HG02981 (cell line): ENCODE data around the gene FYN.
A peak's percentile ranks its signal among the peaks of the same experiment; 100 is the strongest.

Source experiments
- ATAC-seq: cut with Tn5 transposase; IDR thresholded peaks from one replicate; pipeline ENCODE4 v1.9.1; 2021; ENCODE audit warnings: mild to moderate bottlenecking, moderate library complexity; ENCODE audit not compliant: unreplicated experiment

Gene FYN

DNA sequence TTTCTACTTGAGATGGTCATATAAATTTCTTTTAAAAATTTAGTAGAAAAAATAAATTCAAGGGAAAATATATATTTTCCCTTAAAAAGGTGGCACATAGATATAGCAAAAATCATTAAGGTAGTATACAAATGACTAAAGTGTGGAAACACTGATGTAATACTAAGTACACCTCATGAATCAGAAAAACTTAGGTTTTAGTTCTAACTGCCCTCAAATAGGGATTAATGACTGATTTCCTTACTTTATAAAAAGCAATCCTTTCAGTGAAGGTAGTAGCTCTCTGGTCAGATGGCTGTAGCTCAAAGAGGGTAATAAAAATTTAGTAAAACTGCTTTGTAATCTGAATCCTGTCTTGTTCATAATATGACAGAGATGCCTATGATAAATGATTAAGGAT, 63.5 kb downstream of the FYN start:
- no peak for ATAC-seq

DNA sequence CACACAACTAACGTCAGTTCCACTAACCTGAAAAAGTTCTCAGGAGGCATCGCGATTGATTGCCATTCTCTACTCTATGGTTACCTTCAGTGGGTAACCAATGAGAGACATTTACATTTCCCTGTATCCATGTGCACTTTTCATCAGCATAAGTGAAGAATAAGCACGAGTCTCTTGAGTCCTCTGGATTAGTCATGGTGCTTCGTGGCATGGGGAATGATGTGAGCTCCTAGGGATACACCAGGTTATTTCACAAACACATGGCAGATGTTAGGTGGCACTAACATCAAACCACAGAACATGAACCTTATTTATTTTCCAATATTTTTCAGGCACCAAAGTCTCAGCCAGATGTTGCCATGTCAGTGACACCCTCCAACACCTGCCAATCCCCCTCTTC, 64.0 kb downstream of the FYN start:
- no peak for ATAC-seq

- no peak for ATAC-seq
These were observed 64.8 kb downstream of the FYN start for GRCh38 chr6:111808493-111808892.

- no peak for ATAC-seq
These were observed 66.4 kb downstream of the FYN start for GRCh38 chr6:111806561-111807497.

DNA sequence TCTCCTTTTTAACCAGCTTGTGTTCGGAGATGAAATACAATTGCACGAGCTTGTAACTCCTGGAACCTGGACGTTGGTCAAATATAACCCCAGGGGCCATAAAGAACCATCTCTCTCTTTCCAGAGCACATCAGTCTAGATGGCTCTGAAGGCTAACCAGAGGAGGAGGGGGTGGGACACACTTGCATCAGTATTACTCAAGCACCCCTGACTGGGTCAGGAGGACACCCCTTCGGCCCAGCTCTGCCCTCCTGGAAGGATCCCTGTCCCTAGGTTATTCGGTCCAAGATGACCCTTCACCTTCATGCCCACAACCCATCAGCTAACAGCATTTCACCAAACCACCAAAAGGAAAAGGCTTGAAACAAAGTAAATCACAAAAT, 67.1 kb downstream of the FYN start:
- ATAC-seq = peak; percentile 2

- peak; percentile 52 for ATAC-seq
These were observed 67.6 kb downstream of the FYN start for GRCh38 chr6:111805511-111806164.

DNA sequence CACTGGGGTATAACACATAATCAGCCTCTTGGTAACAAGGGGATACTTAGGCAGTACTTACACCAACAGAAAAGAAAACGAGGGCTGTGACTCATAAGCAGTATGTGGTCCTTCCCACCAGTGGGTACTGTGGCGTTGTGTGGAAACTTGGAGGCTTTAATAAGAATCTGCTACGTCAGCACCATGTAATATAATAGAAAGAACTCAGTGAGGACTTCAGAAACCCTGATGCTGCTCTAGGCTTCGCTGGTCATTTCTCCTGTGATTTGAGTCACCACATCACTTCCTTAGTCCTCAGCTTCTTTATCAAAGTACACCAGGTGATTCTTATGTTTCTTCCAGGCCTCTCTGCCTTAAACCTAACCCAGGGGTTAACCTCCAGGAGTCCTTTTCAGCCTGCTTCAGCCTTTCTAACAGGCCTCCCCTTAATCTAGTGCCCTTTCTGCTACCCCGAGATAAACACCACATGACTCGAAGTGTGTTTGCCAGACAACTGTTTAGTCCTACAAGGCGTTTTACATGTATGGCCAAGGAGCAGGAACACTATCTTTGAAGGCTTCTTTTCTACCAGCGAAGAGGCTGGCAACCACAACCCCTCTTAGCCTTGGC, 68.5 kb downstream of the FYN start:
- ATAC-seq = peak; percentile 67

DNA sequence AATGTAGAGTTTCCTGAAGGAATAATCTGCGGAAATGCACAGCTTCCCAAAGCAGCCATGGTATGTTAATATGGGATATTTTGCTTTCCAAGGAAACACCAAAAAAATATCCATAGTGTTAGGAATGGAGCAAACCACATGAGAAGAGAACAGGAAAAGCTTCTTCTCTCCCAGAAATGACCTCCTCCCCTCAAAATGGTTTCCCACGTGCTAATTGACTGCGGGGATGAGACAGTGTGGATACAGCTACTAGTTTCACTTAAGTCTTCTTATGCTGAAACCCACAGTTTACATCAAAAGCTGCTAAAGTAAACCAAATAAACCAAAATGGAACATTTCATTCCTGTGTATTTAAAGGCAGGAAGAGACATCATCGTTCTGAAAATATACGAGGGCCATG, 69.4 kb downstream of the FYN start:
- no peak for ATAC-seq

GRCh38 chr6:111803371-111803770, 69.9 kb downstream of the FYN start:
- ATAC-seq = no peak

DNA sequence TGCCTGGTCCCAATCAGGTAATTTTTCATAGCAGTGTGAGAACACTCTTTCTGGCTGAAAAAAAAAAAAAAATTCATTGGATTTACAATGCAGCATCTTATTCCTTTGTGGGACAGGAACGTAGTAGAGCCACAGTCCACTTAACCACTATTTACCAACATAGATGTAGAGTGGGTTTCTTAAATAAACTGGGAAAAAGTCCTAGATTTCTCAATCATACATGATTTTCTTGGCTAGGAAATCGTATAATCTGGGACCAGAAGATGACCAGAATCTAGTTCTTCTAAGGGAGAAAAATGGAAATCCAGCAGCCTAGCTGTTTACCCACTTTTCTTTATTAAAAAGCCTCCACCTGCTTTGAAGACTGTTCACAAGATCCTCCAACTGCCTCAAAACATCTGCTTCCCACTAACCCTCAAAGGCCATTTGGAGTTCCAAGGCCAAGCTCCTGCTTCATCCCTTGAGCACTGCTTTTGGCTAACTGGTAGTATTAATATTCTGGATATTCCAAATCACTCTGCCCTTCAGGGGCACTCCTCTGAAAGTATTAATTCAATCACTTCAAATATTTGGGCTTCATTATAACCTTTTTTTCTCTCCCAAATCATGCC, 70.4 kb downstream of the FYN start:
- no peak for ATAC-seq

GRCh38 chr6:111802015-111802414, 71.2 kb downstream of the FYN start:
- ATAC-seq = no peak

DNA sequence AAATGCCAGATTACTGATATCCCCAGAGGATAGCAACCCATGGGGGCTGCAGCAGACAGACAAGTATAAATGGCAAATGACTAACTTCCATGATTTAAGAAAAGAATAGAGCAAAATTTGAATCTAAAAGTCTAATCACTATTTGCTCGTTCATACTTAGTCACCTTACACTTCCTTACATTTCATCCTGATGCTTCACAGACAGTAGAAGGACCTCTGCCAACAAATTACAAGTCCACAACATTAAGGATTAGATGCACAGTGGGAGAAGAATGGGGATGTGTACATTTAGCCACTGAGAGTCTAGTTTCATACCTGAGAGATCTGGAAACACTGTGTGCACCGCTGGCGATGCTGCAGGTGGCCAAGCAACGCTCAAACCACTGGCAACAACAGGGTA, 72.4 kb downstream of the FYN start:
- ATAC-seq = no peak

- no peak for ATAC-seq
These were observed 72.9 kb downstream of the FYN start for GRCh38 chr6:111800259-111800765.

DNA sequence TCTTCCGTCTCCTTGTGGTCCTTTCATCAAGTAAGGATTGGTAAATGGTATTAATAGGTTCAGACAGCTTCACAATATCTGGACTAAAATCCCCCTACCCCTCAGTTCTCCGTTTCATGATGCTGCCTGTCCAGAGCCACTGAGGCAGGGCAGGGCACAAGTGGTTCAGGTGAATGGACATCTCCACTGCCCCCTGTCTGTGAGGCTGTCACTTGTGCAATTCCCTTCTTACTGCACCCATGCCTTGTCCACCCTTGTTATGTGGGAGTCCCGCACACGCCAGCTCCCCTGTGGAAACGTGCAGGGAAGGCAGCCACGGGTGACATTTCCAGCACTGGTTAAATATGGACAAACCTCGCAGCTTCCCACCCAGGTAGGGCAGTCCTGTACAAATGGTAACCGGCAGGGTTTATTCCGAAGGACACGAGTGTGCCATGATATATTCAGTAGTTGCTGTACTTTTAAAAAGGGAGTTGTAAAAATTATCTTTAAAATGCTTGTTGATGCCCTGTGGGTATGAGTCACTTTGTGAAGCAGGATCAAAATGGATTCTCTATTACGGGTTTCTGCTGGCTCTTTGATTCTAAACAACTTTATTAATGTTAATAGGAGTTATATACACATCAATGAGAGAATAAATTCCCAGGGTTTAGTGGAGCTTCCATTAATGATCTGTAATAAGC, 73.5 kb downstream of the FYN start:
- ATAC-seq = no peak

DNA sequence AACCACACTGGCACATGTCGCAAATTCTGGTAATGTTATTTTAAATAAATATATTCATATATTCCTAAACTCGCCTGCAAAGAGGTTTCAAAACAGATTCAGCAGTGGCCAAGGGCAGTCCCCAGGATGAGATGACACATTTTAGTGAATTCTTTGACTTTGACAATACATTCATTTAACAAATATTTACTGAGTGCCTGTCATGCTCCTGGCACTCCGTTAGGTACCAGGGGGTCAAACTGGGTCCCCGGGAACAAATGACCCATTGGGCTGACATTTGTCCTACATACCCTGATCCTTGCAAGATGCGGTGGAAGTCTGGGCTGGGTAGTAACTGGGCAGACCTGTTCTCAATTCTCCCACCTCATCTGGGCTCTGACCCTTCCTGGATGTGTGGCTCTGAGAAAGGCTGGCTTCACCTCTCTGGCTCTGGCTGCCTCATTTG, 74.9 kb downstream of the FYN start:
- ATAC-seq = no peak

DNA sequence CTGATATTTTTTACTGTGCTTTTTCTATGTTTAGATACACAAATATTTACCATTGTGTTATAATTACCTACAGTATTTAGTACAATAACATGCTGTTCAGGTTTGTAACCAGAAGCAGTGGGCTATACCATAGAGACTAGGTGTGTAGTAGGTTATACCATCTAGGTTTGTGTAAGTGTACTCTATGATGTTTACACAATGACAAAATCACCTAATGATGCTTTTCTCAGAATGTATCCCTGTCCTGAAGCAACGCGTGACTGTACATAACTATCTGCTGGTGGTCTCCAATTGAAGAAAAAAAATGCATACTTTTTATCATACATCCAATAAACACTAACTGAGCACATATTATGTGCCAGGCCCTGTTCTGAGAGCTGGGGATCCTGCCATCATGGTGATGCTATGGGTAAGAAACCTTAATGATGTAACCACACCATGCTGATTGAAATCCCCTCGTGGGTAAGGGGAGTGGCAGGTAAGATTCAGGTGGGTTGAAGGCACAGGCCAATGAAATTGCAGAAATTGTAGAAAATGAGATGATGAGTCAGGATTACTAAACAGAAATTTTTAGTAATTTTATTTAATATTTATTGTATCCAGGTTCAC, 76.8 kb downstream of the FYN start:
- no peak for ATAC-seq

GRCh38 chr6:111795558-111795957, 77.7 kb downstream of the FYN start:
- ATAC-seq = no peak

DNA sequence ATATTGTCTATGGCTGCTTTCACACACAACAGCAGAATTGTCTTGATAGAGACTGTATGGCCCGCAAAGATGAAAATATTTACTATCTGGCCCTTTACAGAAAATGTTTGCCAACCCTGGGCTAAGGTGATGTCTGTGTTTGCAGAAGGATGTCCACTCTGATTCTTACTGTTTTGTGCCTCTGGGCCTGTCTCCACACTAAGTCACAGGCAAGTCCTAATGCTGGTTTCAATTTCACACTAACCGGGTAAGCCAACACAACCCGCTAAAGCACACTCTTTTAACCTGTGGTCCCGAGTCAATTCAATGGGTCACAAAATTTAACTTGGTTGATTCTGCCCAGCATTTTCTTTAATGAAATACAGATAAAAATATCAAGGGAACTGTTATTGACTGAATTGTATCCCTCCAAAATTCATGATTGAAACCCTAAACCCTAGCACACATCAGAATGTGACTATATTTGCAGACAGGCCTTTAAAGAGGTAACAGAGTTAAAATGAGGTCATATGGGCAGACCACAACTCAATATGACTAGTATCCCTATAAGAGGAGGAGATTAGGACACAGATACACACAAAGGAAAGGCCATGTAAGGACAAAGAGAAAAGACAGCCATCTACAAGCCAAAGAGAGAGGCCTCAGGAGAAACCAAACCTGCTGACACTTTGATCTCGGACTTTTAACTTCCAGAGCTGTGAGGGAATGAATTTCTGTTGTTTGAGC, 78.4 kb downstream of the FYN start:
- no peak for ATAC-seq

DNA sequence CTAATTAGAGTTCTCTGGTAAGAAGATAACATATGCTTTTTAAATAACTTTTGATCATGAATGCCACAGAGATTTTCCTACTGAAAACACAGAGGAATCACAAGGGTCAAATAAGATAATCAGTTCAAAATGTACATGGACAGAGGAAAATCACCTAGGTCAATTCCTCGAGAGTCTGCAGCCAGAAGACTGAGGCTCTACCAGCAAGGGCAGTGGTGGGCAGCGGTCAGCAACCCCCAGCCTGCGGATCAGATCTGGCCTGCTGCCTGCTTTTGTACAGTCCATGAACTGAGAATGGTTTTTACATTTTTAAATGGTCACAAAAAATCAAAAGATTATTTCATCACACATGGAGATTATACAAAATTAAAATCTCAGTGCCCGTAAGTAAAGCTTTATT, 79.0 kb downstream of the FYN start:
- no peak for ATAC-seq

- ATAC-seq = no peak
These were observed 79.5 kb downstream of the FYN start for GRCh38 chr6:111793711-111794111.
